Activated T-cell treated with anti-CD3 and anti-CD28 coated beads, Interleukin-2, amount 50 U/mL, for 1 hour (primary cell): ENCODE results near the gene CDC16.
"Not testable (repeated sequence)": the region's sequence is repeated elsewhere in the genome, so short reads cannot be mapped to it uniquely, and the experiment has no call there.

Experiments
- DNase-seq: peaks from one replicate; pipeline ENCODE4 v3.0.0-alpha.2; 2020

CDC16 gene

DNA sequence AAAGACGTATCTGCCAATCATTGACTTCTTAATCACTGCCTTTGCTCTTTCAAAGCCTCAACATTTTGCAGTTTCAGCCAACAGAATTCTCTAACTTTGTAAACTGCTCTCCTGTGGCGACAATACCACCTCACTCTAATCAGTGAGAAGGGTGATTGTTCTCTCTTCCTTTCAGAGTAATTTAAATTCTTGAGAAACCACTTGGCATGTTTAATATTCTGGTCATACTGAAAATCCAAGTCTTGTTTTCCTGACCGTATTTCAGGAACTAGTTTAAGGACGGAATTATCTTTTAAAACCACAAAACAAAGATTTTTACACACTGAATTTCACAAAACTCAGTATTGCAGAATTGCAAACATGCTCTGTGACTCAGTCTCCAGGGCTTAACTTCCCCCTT is 5.2 kb upstream of the CDC16 start:
- DNase-seq = no peak

- DNase-seq = no peak
Observed at GRCh38 chr13:114230117-114230516, 4.6 kb upstream of the CDC16 start.

DNA sequence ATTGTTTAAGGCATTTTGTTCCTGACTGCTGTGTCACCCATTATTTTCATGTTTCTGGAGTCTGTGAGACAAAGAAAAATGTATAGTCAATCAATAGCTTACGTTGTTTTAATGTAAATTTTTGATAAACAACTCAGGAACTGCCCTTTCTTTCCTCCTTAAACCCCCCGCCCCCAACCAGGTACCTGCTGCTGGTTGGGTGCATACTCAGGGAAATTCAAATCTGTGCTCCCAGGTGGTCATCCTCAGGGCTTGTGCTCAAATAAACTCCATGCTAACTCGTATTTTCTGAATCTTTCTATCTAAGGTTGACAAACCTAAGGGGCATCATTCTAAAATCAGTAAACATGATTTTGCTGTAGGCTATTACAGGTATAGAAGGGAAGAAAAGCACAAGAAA is 4.1 kb upstream of the CDC16 start:
- no peak for DNase-seq

- no peak for DNase-seq
Observed at GRCh38 chr13:114231886-114232285, 2.8 kb upstream of the CDC16 start.

GRCh38 chr13:114234266-114234644 is 442 bp upstream of the CDC16 start:
- no peak for DNase-seq

DNA sequence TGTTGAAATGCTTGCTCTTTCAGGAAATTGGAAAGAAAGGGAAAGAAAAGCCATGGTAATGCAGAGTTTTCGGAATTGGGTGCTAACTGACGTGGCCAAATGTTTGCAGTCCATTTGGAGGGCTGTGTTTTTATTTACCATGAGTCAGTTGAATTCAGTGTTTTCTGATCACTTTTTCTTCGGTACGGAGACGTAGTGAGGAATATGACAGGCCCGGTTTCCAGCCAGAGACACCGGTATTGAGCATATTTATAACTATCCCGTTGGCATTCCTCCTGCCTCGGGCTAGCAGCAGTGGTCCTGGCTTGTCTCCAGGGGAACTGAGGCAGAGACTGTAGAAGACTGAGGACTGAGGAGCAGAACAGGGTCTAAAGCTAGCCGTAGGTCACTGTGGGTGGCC is 1.0 kb downstream of the CDC16 start:
- DNase-seq = no peak

DNA sequence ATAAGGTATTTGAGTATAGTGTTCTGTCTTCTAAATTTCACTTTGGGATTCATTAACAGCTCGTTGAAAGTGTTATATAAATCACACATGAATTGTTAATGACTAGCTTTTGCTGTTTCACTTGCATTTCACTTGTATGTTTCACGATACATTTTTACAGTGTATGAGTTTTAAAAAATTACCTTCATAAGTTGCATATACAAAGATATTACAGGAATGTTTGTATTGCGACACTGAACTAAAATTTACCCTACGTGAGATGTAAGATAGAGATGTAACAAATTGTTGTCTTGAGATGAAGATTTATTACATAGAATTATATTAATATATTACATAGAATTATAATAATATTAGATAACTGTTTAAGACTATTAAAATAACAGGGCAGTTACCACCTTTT is 1.5 kb downstream of the CDC16 start:
- DNase-seq = no peak

- DNase-seq = no peak
Observed at GRCh38 chr13:114237415-114238112, 2.9 kb downstream of the CDC16 start.

- DNase-seq = no peak
Observed at GRCh38 chr13:114241918-114242317, 7.2 kb downstream of the CDC16 start.

DNA sequence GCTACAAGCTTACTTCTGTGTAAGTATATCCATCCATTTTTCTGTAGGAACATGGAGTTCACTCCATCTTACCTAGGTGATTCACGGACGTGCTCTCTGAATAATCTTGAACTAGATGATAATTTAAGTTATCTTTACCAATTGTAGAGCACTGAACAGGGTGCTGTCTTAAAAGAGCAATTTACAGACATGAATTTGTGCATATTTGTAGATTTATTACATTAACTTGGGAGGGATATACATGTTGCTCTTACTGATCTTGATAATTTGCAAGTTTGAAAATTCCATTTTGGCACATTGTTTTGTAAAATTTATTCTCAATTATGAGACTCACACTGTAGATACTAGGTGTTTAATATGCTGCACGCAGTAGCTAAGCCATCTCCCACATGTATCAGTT is 9.3 kb downstream of the CDC16 start:
- DNase-seq = no peak

GRCh38 chr13:114244637-114245036 is 9.9 kb downstream of the CDC16 start:
- no peak for DNase-seq

- DNase-seq = no peak
Observed at GRCh38 chr13:114248011-114248410, 13.3 kb downstream of the CDC16 start.

DNA sequence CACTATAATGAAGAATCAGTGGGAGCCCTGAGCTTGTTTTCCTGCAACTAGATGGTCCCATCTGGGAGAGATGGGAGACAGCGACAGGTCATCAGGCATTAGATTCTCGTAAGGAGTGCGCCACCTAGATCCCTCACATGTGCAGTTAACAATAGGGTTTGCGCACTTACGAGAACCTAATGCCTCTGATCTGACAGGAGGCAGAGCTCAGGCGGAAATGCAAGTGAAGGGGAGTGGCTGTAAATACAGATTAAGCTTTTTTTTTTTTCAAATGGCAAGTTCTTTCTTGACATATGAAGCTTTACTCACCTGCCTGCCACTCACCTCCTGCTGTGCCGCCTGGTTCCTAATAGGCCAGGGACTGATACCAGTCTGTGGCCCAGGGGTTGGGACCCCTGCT is 14.4 kb downstream of the CDC16 start:
- DNase-seq = no peak

DNA sequence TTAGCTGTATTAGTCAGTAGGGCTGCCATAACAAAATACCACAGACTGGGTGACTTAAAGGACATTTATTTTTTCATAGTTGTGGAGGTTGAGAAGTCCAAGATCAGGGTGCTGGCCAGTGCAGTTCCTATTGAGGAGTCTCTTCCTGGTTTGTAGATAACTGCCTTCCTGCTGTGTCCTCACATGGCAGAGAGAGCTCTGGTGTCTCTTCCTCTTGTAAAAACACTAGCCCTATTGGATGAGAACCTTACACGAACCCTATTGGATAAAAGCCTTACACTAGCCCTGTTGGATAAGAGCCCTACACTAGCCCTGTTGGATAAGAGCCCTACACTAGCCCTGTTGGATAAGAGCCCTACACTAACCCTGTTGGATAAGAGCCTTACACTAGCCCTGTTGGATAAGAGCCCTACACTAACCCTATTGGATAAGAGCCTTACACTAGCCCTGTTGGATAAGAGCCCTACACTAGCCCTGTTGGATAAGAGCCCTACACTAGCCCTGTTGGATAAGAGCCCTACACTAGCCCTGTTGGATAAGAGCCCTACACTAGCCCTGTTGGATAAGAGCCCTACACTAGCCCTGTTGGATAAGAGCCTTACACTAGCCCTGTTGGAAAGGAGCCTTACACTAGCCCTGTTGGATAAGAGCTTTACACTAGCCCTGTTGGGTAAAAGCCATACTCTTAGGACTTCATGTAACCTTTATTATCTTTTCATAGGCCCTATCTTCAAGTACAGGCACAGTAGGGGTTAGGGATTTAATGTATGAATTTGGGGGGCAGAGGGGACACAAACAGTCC is 17.1 kb downstream of the CDC16 start:
- DNase-seq = not testable (repeated sequence)

GRCh38 chr13:114256547-114256946 is 21.9 kb downstream of the CDC16 start:
- no peak for DNase-seq

GRCh38 chr13:114257014-114257413 is 22.3 kb downstream of the CDC16 start:
- DNase-seq = no peak

DNA sequence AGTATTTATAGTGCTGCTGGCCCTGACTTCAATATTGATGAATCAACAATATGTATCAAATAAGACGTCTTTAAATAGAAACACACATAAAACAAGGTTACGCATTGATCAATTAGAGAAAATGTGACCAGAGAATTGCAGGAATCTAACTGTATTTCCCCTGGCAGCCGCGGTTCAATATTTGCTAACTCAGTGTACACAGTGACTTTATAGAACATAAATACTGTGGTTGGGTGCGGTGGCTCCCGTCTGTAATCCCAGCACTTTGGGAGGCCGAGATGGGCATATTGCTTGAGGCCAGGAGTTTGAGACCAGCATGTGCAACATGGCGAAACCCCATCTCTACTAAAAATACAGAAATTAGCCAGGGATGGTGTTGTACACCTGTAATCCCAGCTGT is 23.9 kb downstream of the CDC16 start:
- DNase-seq = no peak

DNA sequence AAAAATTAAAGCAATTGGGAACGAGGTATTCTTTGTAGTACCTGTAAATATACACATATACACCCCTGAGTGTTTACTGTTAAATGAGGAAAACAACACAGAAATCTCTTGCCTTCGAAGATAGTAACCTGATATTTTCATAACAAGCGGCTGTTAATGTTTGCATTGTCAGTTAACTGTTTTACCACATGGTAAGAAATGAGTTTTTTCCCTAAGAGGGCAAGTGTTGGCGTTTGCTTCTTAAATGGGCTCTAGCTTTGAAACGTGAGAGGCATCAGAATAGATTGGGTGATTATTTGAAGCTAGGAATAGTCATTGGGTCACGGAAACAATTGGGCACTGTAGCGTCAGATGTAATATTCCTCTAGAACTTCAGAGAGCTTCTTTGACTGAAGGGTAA is 24.7 kb downstream of the CDC16 start:
- no peak for DNase-seq

- no peak for DNase-seq
Observed at GRCh38 chr13:114259974-114260373, 25.3 kb downstream of the CDC16 start.

DNA sequence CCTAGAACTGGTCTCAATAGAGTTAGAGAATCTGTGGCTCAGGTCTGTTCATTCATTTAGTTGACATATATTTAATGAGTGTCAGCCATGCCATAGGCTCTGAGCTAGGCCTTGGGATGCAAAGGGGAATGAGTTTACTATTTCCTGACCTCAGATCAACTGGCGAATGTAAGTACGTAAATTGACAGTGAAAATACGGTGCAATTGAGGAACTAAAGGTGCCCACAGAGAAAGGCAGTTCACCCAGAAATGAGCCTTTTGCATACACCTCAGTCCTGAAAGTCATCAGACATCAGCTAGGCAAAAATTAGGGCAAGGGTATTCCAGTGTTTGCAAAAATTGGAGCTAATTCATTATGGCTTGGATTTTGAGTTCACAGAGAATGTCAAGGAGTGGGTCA is 26.1 kb downstream of the CDC16 start:
- no peak for DNase-seq

- no peak for DNase-seq
Observed at GRCh38 chr13:114261328-114261965, 26.8 kb downstream of the CDC16 start.

DNA sequence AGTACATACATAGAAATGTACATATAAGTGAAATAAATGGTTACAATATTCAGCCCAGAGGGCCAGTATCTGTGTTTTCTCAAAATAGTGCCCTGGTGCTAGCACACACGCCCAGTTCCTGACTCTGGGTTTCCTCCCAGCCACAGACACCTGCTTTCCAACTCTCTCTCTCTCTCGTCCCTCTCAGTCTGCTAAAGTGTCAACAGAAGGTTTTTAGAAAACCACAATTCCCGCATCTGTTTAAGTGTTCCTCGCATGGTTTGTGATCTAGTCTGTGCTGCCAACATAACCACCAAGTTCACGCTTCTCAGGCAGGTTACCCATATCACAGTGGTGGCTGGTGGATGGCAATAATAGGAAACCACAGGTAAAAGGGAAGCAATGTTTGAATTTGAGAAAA is 28.9 kb downstream of the CDC16 start:
- DNase-seq = no peak

DNA sequence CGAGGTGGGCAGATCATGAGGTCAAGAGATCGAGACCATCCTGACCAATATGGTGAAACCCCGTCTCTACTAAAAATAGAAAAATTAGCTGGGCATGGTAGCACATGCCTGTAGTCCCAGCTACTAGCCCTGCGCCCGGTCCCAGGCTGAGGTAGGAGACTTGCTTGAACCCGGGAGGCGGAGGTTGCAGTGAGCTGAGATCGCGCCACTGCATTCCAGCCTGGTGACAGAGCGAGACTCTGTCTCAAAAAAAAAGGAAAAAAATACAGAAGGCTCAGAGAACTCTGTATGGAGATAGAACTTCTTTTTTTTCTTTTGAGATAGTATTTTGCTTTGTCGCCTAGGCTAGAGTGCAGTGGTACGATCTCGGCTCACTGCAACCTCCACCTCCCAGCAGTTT is 29.6 kb downstream of the CDC16 start:
- not testable (repeated sequence) for DNase-seq
